Measurements from ENCODE around the gene SEMA3D.

Gene SEMA3D

DNA sequence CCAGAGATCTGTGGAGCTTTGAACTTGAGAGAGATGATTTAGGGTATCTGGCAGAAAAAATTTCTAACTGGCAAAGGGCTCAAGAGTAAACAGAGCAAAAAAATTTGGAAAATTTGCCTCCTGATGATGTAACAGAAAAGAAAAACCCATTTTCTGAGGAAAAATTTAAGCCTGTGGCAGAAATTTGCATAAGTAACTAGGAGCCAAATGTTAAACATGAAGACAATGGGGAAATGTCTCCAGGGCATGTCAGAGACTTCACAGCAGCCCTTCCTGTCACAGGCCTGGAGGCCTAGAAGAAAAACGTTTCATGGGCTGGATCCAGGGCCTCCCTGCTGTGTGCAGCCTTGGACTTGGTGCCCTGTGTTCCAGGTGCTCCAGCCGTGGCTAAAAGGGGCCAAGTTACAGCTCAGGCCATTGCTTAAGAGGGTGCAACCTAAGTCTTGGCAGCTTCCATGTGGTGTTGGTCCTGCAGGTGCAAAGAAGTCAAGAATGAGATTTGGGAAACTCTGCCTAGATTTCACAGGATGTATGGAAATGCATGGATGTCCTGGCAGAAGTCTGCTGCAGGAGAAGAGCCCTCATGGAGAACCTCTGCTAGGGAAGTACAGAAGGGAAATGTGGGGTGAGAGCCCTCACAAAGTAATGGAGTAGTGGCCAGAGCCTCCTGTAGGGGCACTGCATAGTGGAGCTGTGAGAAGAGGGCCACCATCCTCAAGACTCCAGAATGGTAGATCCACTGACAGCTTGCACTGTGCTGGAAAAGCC is 8.1 kb downstream of the SEMA3D start:
- H3K27ac ChIP-seq (ENCODE audit: low read length), result no peak overlapping the region
- no peaks in the 10 kb centered on the region for H3K27me3 ChIP-seq (ENCODE audit: control insufficient read depth, insufficient read depth, low read length)
- no peak overlapping the region for H3K4me3 ChIP-seq (ENCODE audit: low read length)
- no peaks in the 10 kb centered on the region for H3K4me1 ChIP-seq (ENCODE audit: control insufficient read depth, low read depth, low read length)
- H3K36me3 ChIP-seq (ENCODE audit: control insufficient read depth, low read depth, low read length), result no peaks in the 10 kb centered on the region
- H3K9ac ChIP-seq (ENCODE audit: low read length), result no peak overlapping the region
- H3K9me3 ChIP-seq (ENCODE audit: control insufficient read depth, low read depth, low read length), result no peaks in the 10 kb centered on the region

DNA sequence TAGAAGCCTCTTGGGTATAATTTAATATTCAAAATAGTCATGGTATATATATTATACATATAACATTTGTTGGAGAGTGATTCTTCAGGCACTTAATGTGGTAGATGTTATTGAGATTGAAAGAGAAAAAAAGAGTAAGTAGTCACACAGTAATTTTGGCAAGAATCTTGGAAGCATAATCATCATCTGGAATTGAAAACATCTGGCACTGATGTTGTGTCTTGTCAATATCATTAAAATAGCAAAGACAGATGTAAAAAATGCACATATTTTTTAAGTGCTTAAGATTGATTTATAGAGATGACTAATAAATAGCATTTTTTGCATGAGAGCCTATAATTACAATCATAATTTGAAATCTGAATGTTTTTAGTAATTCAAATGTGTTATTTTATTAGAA is 9.5 kb downstream of the SEMA3D start:
- H3K36me3 ChIP-seq (ENCODE audit: control insufficient read depth, low read depth, low read length), result no peaks in the 10 kb centered on the region
- no peak overlapping the region for H3K27ac ChIP-seq (ENCODE audit: low read length)
- no peaks in the 10 kb centered on the region for H3K27me3 ChIP-seq (ENCODE audit: control insufficient read depth, insufficient read depth, low read length)
- no peak overlapping the region for H3K9ac ChIP-seq (ENCODE audit: low read length)
- no peaks in the 10 kb centered on the region for H3K9me3 ChIP-seq (ENCODE audit: control insufficient read depth, low read depth, low read length)
- no peaks in the 10 kb centered on the region for H3K4me1 ChIP-seq (ENCODE audit: control insufficient read depth, low read depth, low read length)
- H3K4me3 ChIP-seq (ENCODE audit: low read length), result no peak overlapping the region

DNA sequence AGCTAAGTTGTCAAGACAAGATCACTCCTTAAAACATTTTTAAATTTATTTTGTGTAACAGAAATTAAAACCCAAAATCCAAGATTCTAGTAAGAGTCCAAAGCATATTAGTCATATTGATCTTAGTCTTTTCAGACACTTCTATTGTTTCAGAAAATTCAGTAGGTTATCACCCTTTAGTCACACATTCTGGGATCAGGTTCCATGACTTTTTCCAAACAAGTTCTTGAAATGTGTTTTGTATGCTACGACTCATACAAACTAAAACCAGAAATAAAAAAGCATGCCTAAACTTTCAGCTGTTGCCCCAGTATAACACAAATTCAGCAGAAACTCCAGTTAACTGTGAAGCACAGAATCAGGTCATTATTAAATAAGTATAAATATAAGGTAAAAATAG is 10.7 kb downstream of the SEMA3D start:
- H3K4me3 ChIP-seq (ENCODE audit: low read length), result no peak overlapping the region
- no peak overlapping the region for H3K27ac ChIP-seq (ENCODE audit: low read length)
- H3K4me1 ChIP-seq (ENCODE audit: control insufficient read depth, low read depth, low read length), result no peaks in the 10 kb centered on the region
- no peaks in the 10 kb centered on the region for H3K9me3 ChIP-seq (ENCODE audit: control insufficient read depth, low read depth, low read length)
- H3K9ac ChIP-seq (ENCODE audit: low read length), result no peak overlapping the region
- H3K27me3 ChIP-seq (ENCODE audit: control insufficient read depth, insufficient read depth, low read length), result no peaks in the 10 kb centered on the region
- no peaks in the 10 kb centered on the region for H3K36me3 ChIP-seq (ENCODE audit: control insufficient read depth, low read depth, low read length)

DNA sequence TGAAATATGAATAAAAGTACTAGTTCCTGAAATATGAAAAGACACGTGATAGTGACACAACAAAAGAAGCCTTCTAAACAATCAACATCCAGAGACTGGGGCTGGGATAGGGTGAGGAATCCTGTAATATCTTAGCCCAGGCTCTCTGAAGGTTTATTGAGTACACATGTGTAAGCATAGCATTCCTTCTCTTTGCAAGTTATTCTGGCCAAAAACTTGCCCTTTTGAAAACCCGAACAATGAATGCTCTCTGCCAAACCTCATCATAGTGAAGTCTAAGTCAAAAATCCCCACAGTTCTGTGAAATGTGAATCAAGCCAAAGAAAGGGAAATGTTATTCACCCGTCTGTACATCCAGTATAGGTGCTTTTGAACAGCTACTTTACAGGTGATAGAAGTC is 11.6 kb downstream of the SEMA3D start:
- Histone ChIP-seq H3K4me3 (ENCODE audit: low read length) (no peak overlapping the region), H3K27ac (ENCODE audit: low read length) (no peak overlapping the region), H3K9ac (ENCODE audit: low read length) (no peak overlapping the region), H3K36me3 (ENCODE audit: control insufficient read depth, low read depth, low read length) (no peaks in the 10 kb centered on the region), H3K9me3 (ENCODE audit: control insufficient read depth, low read depth, low read length) (no peaks in the 10 kb centered on the region), H3K27me3 (ENCODE audit: control insufficient read depth, insufficient read depth, low read length) (no peaks in the 10 kb centered on the region), H3K4me1 (ENCODE audit: control insufficient read depth, low read depth, low read length) (no peaks in the 10 kb centered on the region)

DNA sequence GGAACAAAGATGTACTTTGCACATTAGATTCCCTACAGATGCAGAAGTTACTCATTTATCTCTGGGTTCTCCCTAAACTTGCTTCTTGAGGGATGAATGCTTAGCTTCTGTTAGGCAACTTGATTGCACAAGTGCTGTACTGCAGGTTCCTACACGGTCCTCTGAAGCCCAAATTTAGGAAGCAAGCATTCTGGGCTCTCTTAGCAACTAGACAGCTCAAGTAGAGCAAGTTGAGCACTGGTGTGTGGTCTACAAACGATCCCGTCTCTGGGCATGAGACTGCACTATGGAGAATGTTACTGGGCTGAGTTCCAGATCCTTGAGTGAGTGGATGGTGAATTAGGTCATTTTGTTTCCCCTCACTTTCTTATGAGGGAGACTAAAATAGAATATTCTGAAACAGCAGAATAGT is 14.3 kb downstream of the SEMA3D start:
- Histone ChIP-seq H3K27ac (ENCODE audit: low read length) (no peak overlapping the region), H3K9me3 (ENCODE audit: control insufficient read depth, low read depth, low read length) (no peaks in the 10 kb centered on the region), H3K4me1 (ENCODE audit: control insufficient read depth, low read depth, low read length) (no peaks in the 10 kb centered on the region), H3K36me3 (ENCODE audit: control insufficient read depth, low read depth, low read length) (no peaks in the 10 kb centered on the region), H3K9ac (ENCODE audit: low read length) (no peak overlapping the region), H3K4me3 (ENCODE audit: low read length) (no peak overlapping the region), H3K27me3 (ENCODE audit: control insufficient read depth, insufficient read depth, low read length) (no peaks in the 10 kb centered on the region)

DNA sequence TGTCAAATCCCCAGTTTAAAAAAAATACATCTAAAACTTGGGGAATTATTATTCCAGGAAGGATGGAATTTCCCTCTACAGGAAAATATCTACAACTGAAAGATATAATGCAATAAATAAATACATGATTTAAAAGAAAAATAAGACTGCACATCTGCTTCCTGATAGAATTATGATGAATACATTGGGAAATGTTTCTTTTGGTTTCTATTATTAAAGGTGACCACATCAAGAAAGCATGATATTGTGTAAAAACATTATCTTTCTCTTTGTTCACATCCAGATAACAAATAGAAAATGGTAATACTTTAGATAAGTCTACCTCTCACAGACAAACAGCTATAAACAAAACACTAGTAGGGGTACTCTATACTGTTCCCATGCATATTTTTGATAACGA is 19.2 kb downstream of the SEMA3D start:
- Histone ChIP-seq H3K27ac (ENCODE audit: low read length) (no peak overlapping the region), H3K4me1 (ENCODE audit: control insufficient read depth, low read depth, low read length) (no peaks in the 10 kb centered on the region), H3K4me3 (ENCODE audit: low read length) (no peak overlapping the region), H3K9ac (ENCODE audit: low read length) (no peak overlapping the region), H3K9me3 (ENCODE audit: control insufficient read depth, low read depth, low read length) (no peaks in the 10 kb centered on the region), H3K27me3 (ENCODE audit: control insufficient read depth, insufficient read depth, low read length) (no peaks in the 10 kb centered on the region), H3K36me3 (ENCODE audit: control insufficient read depth, low read depth, low read length) (no peaks in the 10 kb centered on the region)

DNA sequence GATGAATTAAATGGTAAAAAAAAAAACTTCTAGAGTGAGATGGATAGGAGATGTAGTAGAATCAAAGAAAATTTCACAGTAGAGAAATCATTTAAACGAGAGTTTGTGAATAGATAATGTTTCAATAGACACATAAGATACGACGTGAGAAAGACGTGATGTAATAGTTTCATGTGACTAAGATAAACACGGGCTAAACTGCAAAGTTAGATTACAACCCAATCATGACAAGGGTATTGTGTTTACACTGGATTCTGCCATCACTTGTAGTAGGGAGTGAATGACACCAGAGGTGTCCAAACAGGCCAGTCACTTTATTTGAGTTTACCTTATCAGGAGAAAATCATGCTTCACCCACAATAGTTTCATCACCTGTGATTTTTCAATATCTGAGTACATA is 21.6 kb downstream of the SEMA3D start:
- no peak overlapping the region for H3K4me3 ChIP-seq (ENCODE audit: low read length)
- H3K9me3 ChIP-seq (ENCODE audit: control insufficient read depth, low read depth, low read length), result no peaks in the 10 kb centered on the region
- no peak overlapping the region for H3K27ac ChIP-seq (ENCODE audit: low read length)
- no peaks in the 10 kb centered on the region for H3K4me1 ChIP-seq (ENCODE audit: control insufficient read depth, low read depth, low read length)
- no peak overlapping the region for H3K9ac ChIP-seq (ENCODE audit: low read length)
- no peaks in the 10 kb centered on the region for H3K36me3 ChIP-seq (ENCODE audit: control insufficient read depth, low read depth, low read length)
- H3K27me3 ChIP-seq (ENCODE audit: control insufficient read depth, insufficient read depth, low read length), result no peaks in the 10 kb centered on the region

DNA sequence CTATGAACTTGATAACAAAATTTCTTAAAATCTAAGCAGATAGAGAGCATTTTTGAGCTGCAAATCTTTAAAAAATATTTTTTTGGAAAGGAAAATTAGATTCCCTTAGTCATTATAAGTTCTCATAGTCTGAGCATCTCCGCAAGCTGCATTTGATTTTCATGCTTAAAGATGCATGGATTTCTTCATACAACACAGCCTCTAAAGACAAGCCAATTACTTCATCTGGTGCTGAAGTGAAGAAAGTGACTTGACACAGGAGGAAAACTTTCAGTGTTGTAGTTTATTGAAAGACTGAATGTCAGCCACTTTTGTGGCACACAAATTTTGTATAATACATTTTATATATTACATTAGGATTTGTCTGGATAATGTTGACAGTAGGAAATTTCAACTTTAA is 22.5 kb downstream of the SEMA3D start:
- no peak overlapping the region for H3K9ac ChIP-seq (ENCODE audit: low read length)
- H3K36me3 ChIP-seq (ENCODE audit: control insufficient read depth, low read depth, low read length), result no peaks in the 10 kb centered on the region
- H3K9me3 ChIP-seq (ENCODE audit: control insufficient read depth, low read depth, low read length), result no peaks in the 10 kb centered on the region
- H3K27ac ChIP-seq (ENCODE audit: low read length), result no peak overlapping the region
- no peaks in the 10 kb centered on the region for H3K27me3 ChIP-seq (ENCODE audit: control insufficient read depth, insufficient read depth, low read length)
- H3K4me3 ChIP-seq (ENCODE audit: low read length), result no peak overlapping the region
- H3K4me1 ChIP-seq (ENCODE audit: control insufficient read depth, low read depth, low read length), result no peaks in the 10 kb centered on the region

DNA sequence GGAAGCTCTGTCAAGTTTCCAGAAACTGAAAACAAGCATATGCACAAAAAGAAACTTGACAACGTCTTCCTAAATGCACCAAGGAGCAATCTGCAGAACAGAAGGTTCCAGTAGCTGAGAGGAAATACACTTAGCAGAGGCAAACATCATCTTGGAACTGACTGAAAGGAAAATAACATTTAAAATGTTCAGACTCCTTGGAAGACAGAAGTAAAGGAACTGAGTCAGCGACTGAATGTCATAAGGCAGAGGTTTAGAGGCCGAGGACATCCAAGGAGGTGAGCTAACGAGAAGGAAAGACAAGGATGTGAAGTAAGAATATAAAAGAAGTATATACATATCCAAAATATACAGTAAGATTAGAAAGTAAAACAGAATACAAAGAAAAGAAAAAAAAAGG is 24.1 kb downstream of the SEMA3D start:
- H3K4me3 ChIP-seq (ENCODE audit: low read length), result no peak overlapping the region
- no peaks in the 10 kb centered on the region for H3K4me1 ChIP-seq (ENCODE audit: control insufficient read depth, low read depth, low read length)
- H3K36me3 ChIP-seq (ENCODE audit: control insufficient read depth, low read depth, low read length), result no peaks in the 10 kb centered on the region
- no peak overlapping the region for H3K9ac ChIP-seq (ENCODE audit: low read length)
- no peaks in the 10 kb centered on the region for H3K9me3 ChIP-seq (ENCODE audit: control insufficient read depth, low read depth, low read length)
- no peak overlapping the region for H3K27ac ChIP-seq (ENCODE audit: low read length)
- no peaks in the 10 kb centered on the region for H3K27me3 ChIP-seq (ENCODE audit: control insufficient read depth, insufficient read depth, low read length)

DNA sequence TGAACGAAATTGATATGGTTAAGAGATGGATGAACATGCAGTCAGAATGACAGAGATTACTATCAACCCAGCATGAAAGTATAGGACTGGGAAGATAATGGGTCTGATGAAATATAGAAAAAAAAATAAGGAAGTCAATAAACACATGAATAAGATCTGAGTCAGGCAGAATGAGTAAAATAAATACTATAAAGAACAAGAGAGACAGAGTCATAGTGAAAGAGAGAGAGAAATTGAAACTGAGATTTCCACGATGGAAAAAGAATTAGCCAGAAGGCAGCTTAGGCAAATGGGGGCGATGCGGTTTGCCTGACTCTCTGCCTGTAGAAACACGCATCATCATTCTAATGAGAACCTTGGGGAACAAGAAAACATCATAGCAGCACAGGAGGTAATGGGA is 26.6 kb downstream of the SEMA3D start:
- H3K4me3 ChIP-seq (ENCODE audit: low read length), result no peak overlapping the region
- H3K9me3 ChIP-seq (ENCODE audit: control insufficient read depth, low read depth, low read length), result no peaks in the 10 kb centered on the region
- no peaks in the 10 kb centered on the region for H3K4me1 ChIP-seq (ENCODE audit: control insufficient read depth, low read depth, low read length)
- no peak overlapping the region for H3K27ac ChIP-seq (ENCODE audit: low read length)
- no peaks in the 10 kb centered on the region for H3K27me3 ChIP-seq (ENCODE audit: control insufficient read depth, insufficient read depth, low read length)
- no peak overlapping the region for H3K9ac ChIP-seq (ENCODE audit: low read length)
- H3K36me3 ChIP-seq (ENCODE audit: control insufficient read depth, low read depth, low read length), result no peaks in the 10 kb centered on the region

DNA sequence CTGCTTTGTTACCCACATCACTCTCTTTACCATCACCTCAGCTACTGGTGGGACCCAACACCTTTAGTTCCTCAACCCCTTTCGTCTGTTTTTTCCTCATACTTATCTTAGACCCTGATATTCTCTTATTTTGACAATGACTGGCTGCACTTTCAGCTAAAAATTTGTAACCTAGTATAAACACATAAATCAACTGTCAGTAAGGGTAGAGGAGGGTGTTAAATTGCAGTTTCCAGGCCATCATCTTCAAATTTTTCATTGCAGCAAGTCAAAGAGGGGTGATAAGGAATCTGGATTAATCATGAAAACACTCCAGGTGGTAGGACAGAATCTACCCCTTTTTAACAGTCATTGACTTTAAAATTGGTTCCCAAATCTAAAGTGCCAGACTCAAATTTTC is 27.9 kb downstream of the SEMA3D start:
- H3K4me1 ChIP-seq (ENCODE audit: control insufficient read depth, low read depth, low read length), result no peaks in the 10 kb centered on the region
- H3K36me3 ChIP-seq (ENCODE audit: control insufficient read depth, low read depth, low read length), result no peaks in the 10 kb centered on the region
- H3K27ac ChIP-seq (ENCODE audit: low read length), result no peak overlapping the region
- no peaks in the 10 kb centered on the region for H3K9me3 ChIP-seq (ENCODE audit: control insufficient read depth, low read depth, low read length)
- H3K4me3 ChIP-seq (ENCODE audit: low read length), result no peak overlapping the region
- H3K9ac ChIP-seq (ENCODE audit: low read length), result no peak overlapping the region
- no peaks in the 10 kb centered on the region for H3K27me3 ChIP-seq (ENCODE audit: control insufficient read depth, insufficient read depth, low read length)

DNA sequence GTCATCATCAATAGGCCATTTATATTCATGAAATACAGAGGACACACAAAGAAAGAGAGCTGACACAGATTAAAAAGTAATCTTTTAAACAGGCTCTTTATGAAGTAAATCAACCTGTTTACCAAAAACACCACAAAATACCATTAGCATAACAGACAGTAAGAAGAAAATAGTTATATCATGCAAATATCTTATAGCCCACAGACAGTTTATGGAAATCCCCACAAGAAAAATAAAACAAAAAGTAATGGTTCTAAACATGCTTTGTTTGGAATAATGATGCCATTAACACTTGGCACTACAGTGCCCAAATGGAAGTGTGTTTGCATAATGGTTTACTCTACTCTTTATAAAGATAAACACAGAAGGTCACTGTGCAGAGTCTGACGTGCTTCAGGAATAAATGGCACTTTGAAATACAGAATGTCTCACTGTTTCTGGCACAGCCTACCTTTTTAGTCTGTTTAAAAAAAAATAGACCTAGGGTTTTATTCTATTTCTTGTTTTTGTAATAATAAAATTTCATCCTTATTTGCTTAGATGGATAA is 30.1 kb downstream of the SEMA3D start:
- Histone ChIP-seq H3K27me3 (ENCODE audit: control insufficient read depth, insufficient read depth, low read length) (no peaks in the 10 kb centered on the region), H3K9ac (ENCODE audit: low read length) (no peak overlapping the region), H3K36me3 (ENCODE audit: control insufficient read depth, low read depth, low read length) (no peaks in the 10 kb centered on the region), H3K4me3 (ENCODE audit: low read length) (no peak overlapping the region), H3K9me3 (ENCODE audit: control insufficient read depth, low read depth, low read length) (no peaks in the 10 kb centered on the region), H3K27ac (ENCODE audit: low read length) (no peak overlapping the region), H3K4me1 (ENCODE audit: control insufficient read depth, low read depth, low read length) (no peaks in the 10 kb centered on the region)

All from iPS-18a (cell line).